Measurements from ENCODE around the gene GPR176. TPM values are rescaled to one million over a fixed set of nuclear protein-coding genes. Genes with fewer than 3 reads are reported as not detected.

GPR176 gene
- total and polyA plus RNA-seq, 2 donors: 4.9 to 8.6 TPM

DNA sequence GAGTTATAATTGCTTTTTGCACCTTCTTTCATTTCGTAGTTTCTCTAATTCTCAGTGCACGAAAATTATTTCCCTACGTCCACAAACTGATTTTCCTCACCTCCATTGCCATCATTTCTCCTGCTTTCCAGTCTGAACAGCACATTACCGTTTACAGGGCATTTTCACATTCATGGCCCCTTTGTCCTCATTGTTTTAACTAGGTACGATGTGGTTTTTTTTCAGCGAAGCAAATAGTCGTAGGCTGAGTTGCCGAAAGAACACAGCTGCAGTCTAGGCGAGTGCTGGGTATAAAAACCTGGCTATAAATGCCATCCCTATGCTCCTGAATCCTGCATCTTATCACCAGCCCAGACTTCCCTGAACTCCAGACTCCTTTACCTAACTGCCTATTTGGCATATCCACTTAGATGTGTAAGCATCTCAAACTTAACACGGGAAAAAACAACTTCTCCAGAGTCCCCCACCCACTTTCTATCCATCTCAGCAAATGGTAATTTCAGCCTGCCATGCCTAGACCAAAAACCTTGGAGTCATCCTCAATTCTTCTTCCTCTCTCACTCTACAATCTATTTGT, 136.7 kb downstream of the GPR176 start:
- H3K4me1 ChIP-seq (ENCODE audit: insufficient read depth): peaks cover under 1% of the 10 kb centered on the region
- H3K27ac ChIP-seq (ENCODE audit: low read depth): peak overlapping the region; percentile 25
- 1% methylated on average over 10 of the region's 10 CpGs for WGBS

DNA sequence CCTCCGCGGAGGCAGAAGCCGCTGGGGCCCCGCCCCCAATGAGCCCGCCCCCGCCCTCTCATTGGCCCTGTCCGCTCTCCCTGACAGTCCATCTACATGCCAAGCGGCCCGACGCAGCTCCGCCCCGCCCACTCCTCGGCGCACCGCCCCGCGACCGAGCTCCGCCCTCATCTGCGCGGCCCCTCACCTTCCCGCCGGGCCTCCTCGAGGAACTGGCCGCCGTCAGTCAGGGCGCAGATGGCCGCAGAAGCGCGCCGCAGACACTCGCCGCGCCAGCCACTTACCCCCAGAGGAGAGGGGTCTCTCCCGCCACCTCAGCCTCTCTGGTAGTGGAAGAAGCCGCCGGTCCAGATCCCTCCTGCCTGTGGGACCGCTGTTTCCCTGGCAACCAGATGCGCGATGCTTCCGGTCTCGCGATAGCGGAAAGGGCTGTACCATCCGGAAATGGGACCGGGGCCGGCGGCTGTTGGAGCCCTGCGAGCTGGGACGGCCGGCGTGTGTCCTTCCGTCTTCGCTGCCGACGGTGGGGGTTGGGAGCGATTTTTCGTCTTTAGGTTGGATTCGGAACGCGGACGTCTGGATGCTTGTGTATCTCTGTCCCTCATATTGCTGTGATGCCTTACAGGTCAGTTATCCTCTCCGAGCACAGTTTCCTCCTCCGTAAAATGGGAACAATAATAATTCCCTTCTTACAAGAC, 137.5 kb downstream of the GPR176 start, which contains the start of gene FSIP1:
Gene FSIP1, minus strand, starts transcription at position 401 of the 698 bp plus-strand sequence. CDS start 6,317 bp downstream, outside the sequence.
- WGBS: under 1% methylated on average over 64 of the region's 64 CpGs
- peak within 1 kb of the TSS; percentile 51 for H3K27ac ChIP-seq (ENCODE audit: low read depth)
- no peaks in the 10 kb centered on the region for H3K36me3 ChIP-seq (ENCODE audit: insufficient read depth)

More for the DNA sequence above, 136.7 kb downstream of the GPR176 start:
- Histone ChIP-seq H3K36me3 (ENCODE audit: insufficient read depth) (no peaks in the 10 kb centered on the region), H3K4me3 (ENCODE audit: low read depth, low read length) (peak overlapping the region; percentile 59)
- DNase-seq (ENCODE audit: extremely low spot score): no peak

DNA sequence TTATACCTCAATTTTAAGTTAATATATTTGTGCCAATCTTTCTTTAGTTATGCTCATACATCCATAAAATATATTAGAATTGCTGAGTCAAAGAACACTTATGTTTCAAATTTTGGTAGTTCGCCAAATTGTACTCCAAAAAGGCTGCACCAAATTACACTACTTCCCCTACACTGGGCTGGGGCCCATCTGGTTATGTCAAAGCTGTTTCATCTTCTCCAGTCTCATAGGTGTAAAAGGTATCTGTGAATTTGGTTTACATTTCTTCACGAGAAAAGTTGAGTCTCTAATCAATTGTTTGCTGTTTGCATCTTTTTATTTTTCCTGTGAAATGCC, 138.1 kb downstream of the GPR176 start:
- Histone ChIP-seq H3K4me1 (ENCODE audit: insufficient read depth) (no peaks in the 10 kb centered on the region), H3K27ac (ENCODE audit: low read depth) (peak overlapping the region; percentile 51), H3K36me3 (ENCODE audit: insufficient read depth) (no peaks in the 10 kb centered on the region), H3K4me3 (ENCODE audit: low read depth, low read length) (no peak overlapping the region)
- 72% methylated on average over 2 of the region's 2 CpGs for WGBS
- no peak for DNase-seq (ENCODE audit: extremely low spot score)

More for the DNA sequence above, 137.5 kb downstream of the GPR176 start, which contains the start of gene FSIP1:
- H3K4me3 ChIP-seq (ENCODE audit: low read depth, low read length): peak within 1 kb of the TSS; percentile 59
- DNase-seq (ENCODE audit: extremely low spot score): peak; percentile 92
- H3K4me1 ChIP-seq (ENCODE audit: insufficient read depth): no peaks in the 10 kb centered on the region

DNA sequence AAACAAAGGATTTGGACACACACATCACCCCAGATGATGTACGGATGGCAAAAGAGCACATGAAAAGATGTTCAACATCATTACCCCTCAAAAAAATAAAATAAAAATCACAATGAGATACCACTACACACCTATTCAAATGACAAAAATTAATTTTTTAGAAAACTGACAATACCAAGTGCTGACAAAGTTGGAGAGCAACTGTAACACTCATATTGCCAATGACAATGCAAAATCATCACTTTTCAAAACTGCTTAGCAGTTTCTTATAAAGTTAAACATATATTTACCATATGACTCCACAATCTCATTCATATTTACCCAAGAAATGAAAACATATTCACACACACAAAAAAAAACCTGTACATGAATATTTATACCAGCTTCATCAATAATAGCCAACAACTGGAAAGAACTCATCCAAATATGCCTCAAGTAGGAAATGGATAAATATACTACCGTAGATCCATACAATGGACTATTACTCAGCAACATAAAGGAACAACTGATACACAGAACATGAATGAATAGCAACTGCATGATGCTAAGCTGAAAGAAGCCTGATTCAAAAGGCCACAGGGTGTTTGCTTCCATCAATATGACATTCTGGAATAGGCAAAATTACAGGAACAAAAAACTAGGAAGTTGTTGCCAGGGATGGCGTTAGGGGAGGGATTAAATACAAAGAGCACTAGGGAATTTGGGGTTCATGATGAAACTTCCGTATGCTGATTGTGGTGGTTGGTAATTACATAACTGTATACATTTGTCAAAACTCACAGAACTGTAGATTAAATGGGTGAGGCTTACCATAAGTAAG, 138.7 kb downstream of the GPR176 start:
- Histone ChIP-seq H3K4me1 (ENCODE audit: insufficient read depth) (no peaks in the 10 kb centered on the region), H3K4me3 (ENCODE audit: low read depth, low read length) (no peak overlapping the region), H3K36me3 (ENCODE audit: insufficient read depth) (no peaks in the 10 kb centered on the region), H3K27ac (ENCODE audit: low read depth) (no peak overlapping the region)
- DNase-seq (ENCODE audit: extremely low spot score): no peak
- WGBS: 91% methylated on average over 4 of the region's 4 CpGs

DNA sequence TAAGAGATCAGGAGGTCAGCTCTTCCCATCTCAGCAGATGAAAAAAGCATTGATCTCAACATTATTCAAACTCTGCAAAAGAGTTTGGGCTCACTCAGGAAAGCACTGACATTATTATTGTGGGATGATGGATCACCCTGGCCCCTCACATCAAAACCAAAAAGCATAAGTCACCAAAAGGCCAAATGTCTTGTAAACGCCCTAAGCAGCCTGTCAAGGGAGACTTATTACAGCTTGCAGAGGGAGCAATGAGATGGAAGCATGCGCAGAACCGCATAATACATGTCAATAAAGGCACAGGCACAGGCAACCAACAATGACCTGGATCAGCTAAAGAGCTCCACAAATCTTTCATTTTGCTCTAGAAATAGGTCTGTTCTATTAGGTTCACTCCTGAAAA, 142.0 kb downstream of the GPR176 start:
- Histone ChIP-seq H3K4me1 (ENCODE audit: insufficient read depth) (no peaks in the 10 kb centered on the region), H3K36me3 (ENCODE audit: insufficient read depth) (no peaks in the 10 kb centered on the region), H3K4me3 (ENCODE audit: low read depth, low read length) (no peak overlapping the region), H3K27ac (ENCODE audit: low read depth) (no peak overlapping the region)
- 41% methylated on average over 3 of the region's 3 CpGs for WGBS
- no peak for DNase-seq (ENCODE audit: extremely low spot score)

DNA sequence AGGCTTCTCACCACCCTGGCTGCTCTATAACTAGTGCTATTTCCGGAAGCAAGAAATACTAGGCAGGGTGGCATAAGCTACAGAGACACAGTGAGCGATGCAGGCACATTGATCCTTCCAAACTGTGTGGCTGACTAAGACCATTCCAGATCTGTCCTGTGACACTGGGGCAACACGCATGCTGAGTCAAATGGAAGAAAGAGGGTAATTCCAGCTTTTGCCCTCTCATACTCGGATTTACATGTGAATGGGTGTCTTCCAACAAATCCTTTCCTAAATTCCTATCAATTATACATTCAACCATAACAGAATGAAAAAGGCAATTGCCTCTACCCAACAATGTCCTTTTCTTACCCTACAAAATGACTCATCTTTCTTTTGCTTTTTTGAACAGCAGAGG, 142.6 kb downstream of the GPR176 start:
- DNase-seq (ENCODE audit: extremely low spot score): no peak
- Histone ChIP-seq H3K4me3 (ENCODE audit: low read depth, low read length) (no peak overlapping the region), H3K27ac (ENCODE audit: low read depth) (no peak overlapping the region), H3K4me1 (ENCODE audit: insufficient read depth) (no peaks in the 10 kb centered on the region), H3K36me3 (ENCODE audit: insufficient read depth) (no peaks in the 10 kb centered on the region)
- 75% methylated on average over 4 of the region's 4 CpGs for WGBS

DNA sequence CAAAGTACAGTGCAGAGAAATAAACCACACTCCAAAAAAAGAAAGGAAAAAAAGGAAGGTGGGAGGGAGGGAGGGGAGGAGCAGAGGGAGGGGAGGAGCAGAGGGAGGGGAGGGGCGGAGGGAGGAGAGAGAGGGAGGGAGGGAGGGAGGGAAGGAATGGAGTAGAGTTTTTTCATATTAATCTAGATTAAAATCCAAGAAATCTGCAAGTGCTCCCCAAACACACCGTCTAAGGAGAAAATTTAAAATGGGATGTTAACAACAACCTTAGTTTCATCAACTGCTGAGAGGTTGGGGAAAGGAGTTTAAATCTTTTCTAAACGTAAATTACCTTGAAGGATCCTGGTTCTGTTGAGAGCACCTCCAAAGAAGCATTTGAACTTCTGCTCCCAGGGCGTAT, 144.0 kb downstream of the GPR176 start:
- Histone ChIP-seq H3K27ac (ENCODE audit: low read depth) (no peak overlapping the region), H3K36me3 (ENCODE audit: insufficient read depth) (no peaks in the 10 kb centered on the region), H3K4me1 (ENCODE audit: insufficient read depth) (no peaks in the 10 kb centered on the region), H3K4me3 (ENCODE audit: low read depth, low read length) (no peak overlapping the region)
- 88% methylated on average over 3 of the region's 4 CpGs for WGBS
- DNase-seq (ENCODE audit: extremely low spot score): no peak

DNA sequence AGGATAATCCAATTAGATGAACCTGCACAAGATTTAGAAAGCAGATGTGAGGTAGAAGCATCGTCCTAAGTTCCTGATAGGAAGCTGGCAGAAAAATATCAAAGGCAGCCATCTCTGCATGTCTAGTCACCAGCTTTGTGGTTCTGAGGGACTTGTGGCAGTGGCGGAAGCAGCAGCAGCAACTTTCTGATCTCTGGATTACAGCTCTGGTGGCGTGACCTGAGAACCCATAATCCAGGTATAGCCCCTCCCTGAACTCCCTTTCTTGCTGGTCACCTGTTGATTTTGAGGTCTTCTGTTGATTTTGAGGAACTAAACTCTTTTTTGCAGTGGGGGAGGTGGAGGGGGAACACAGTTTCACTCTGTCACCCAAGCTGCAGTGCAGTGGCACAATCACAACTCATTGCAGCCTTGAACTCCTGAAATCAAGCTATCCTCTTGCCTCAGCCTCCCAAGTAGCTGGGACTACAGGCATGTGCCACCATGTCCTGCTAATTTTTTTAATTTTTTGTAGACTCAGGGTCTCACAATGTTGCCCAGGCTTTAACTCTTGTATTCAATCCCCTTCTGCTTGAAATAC, 145.3 kb downstream of the GPR176 start:
- Histone ChIP-seq H3K4me1 (ENCODE audit: insufficient read depth) (no peaks in the 10 kb centered on the region), H3K36me3 (ENCODE audit: insufficient read depth) (no peaks in the 10 kb centered on the region), H3K27ac (ENCODE audit: low read depth) (no peak overlapping the region), H3K4me3 (ENCODE audit: low read depth, low read length) (no peak overlapping the region)
- WGBS: 79% methylated on average over 3 of the region's 3 CpGs
- no peak for DNase-seq (ENCODE audit: extremely low spot score)

DNA sequence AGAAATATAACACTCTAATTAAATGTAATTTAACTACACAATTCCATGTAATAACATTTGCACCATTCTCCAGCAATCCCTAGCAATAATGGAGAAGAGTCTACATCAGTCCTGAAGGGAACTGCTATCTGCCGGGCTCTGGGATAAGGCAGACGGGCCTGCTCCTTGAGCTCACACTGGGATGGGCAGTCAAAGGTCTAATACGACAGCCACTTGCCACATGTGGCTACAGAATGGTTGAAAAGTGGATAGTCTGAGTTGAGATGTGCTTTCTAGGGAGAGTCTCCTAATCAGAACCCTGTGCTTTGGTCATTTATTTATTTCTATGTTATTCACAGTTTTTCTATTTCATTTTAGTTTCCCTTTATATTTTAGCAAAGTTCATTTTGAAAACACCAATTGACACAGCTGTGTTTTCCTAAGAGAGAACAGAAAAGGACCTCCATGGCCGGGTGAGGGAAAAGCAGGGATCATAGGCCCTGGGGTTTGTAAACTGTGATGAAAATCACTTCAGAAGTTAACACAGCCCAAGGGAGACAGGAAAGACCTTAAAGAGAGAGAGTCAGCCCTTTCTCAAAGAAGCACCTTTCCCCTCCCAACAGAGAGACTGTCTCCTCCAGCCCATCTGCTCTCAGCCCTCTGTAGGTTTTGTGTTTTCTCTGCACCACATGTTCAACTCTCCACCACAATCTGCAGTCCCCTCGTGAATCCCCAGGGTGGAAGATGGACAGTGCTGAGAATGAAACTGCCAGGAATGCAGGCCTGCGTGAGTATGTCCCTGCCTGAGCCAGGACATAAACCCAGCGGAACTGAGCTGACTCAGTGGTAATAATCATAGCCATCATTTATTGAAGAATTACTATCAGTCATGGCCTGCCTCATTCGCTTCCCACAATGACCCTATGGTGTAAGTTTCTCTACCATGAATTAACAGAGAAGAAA, 149.0 kb downstream of the GPR176 start:
- DNase-seq (ENCODE audit: extremely low spot score): no peak
- Histone ChIP-seq H3K4me1 (ENCODE audit: insufficient read depth) (no peaks in the 10 kb centered on the region), H3K27ac (ENCODE audit: low read depth) (peak overlapping the region; percentile 34), H3K4me3 (ENCODE audit: low read depth, low read length) (no peak overlapping the region), H3K36me3 (ENCODE audit: insufficient read depth) (no peaks in the 10 kb centered on the region)
- 44% methylated on average over 8 of the region's 8 CpGs for WGBS

DNA sequence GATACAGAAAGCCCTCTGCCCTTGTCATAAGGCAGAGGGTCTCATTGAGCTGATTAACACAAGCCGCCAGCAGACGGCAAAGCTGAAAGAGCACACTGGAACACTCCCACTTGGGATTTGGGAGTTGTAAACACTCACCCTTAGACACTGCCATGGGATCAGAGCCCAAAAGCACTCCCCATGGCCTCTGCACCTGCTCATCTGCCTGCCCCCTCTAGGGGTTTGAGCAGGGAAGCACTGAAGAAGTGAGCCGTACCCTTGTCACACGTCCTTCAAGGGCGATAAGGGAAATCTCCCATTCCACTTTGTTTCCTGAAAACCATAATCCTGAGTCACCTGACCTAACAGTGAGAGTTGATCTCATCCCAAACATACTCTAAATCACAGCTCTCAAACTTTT, 152.1 kb downstream of the GPR176 start:
- Histone ChIP-seq H3K4me3 (ENCODE audit: low read depth, low read length) (no peak overlapping the region), H3K4me1 (ENCODE audit: insufficient read depth) (no peaks in the 10 kb centered on the region), H3K27ac (ENCODE audit: low read depth) (no peak overlapping the region), H3K36me3 (ENCODE audit: insufficient read depth) (no peaks in the 10 kb centered on the region)
- WGBS: 82% methylated on average over 5 of the region's 5 CpGs
- DNase-seq (ENCODE audit: extremely low spot score): no peak

DNA sequence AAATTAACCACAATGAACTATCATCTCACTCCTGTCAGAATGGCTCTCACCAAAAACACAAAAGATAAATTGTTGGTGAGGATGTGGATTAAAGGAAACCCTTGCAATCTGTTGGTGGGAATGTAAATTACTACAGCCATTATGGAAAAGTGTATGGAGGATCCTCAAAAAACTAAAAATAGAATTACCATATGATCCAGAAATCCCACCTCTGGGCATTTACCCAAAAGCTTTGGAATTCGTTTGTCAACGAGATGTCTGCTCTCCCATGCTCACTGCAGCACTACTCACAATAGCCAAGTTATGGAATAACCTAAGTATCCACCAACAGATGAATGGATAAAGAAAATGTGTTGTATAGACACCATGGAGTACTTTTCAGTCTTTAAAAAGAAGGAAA, 159.1 kb downstream of the GPR176 start:
- no peak overlapping the region for H3K4me3 ChIP-seq (ENCODE audit: low read depth, low read length)
- DNase-seq (ENCODE audit: extremely low spot score): no peak
- no peaks in the 10 kb centered on the region for H3K36me3 ChIP-seq (ENCODE audit: insufficient read depth)
- H3K4me1 ChIP-seq (ENCODE audit: insufficient read depth): no peaks in the 10 kb centered on the region
- WGBS: 38% methylated on average over 2 of the region's 2 CpGs
- H3K27ac ChIP-seq (ENCODE audit: low read depth): no peak overlapping the region

DNA sequence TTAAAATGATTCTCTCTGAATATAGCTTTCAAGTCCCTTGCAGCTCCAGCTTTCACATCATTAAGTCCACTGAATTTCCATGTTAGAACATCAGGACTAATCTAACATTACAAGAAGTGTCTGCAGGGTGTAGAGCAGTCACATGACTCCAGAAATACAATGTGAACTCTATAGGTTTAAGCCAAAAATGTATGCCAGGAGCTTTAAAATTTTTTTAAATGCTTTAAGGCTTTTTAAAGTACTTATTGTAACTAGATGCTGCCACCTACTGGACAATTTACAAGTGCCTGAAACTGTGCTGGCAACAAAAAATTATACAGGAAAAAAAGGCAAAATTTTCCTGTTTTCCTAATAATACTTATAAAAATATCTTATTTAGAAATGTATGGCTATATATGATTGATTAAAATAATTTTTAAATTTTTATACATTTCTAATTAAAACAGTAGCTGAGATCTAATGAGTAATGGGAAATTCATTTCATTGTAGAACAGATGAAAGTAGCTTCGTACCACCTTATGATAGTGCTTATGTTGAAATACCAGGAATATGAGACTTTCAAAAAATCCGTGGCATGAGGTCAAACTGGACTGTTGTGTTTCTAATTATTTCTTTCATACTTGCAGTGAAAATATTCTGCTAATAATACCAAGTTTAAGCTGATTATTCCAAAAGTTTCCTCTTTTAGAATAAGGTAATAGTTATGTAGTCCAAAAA, 163.1 kb downstream of the GPR176 start:
- Histone ChIP-seq H3K27ac (ENCODE audit: low read depth) (no peak overlapping the region), H3K4me1 (ENCODE audit: insufficient read depth) (no peaks in the 10 kb centered on the region), H3K36me3 (ENCODE audit: insufficient read depth) (no peaks in the 10 kb centered on the region), H3K4me3 (ENCODE audit: low read depth, low read length) (no peak overlapping the region)
- 47% methylated on average over 2 of the region's 2 CpGs for WGBS
- DNase-seq (ENCODE audit: extremely low spot score): peak; percentile 53
